HEK293 (cell line): ENCODE results near the gene GRB2.

Experiments
- HOXD13 ChIP-seq: sonication (generic); formaldehyde crosslinking; IDR thresholded peaks from 2 replicates; pipeline ENCODE4 v1.8.0; 2022; ENCODE audit warnings: missing genetic modification reagents, borderline replicate concordance
- MYNN ChIP-seq: fragments of 450-650 bp; formaldehyde crosslinking; IDR thresholded peaks from 2 replicates; pipeline ENCODE4 v1.5.1; 2016; ENCODE audit warnings: missing biosample characterization, missing genetic modification characterization, borderline replicate concordance
- SCRT2 ChIP-seq: fragments of 450-650 bp; formaldehyde crosslinking; IDR thresholded peaks from 2 replicates; pipeline ENCODE4 v1.5.1; 2016; ENCODE audit warnings: missing biosample characterization, missing genetic modification characterization
- TCF7L2 ChIP-seq: IDR thresholded peaks from 2 replicates; pipeline ENCODE4 v1.6.1; 2011; ENCODE audit warnings: low read depth, mild to moderate bottlenecking, inconsistent platforms, low read length, moderate library complexity, borderline replicate concordance
- ZNF211 ChIP-seq: fragments of 450-650 bp; formaldehyde crosslinking; IDR thresholded peaks from 2 replicates; pipeline ENCODE4 v1.5.1; 2016; ENCODE audit warnings: low read depth, missing biosample characterization, missing genetic modification characterization
- ZNF24 ChIP-seq: fragments of 450-650 bp; formaldehyde crosslinking; IDR thresholded peaks from 2 replicates; pipeline ENCODE4 v1.5.1; 2016; ENCODE audit warnings: missing biosample characterization, missing genetic modification characterization
- ZNF777 ChIP-seq: fragments of 450-650 bp; formaldehyde crosslinking; IDR thresholded peaks from 2 replicates; pipeline ENCODE4 v1.5.1; 2017; ENCODE audit warnings: missing biosample characterization, missing genetic modification characterization, borderline replicate concordance
- TF ChIP-seq, protein P1 (sequence below): fragments of 450-650 bp; formaldehyde crosslinking; IDR thresholded peaks from 2 replicates; pipeline ENCODE4 v1.5.1; 2017; ENCODE audit warnings: missing biosample characterization, missing genetic modification characterization
- TF ChIP-seq, protein P2 (sequence below): fragments of 450-650 bp; formaldehyde crosslinking; IDR thresholded peaks from 2 replicates; pipeline ENCODE4 v1.5.1; 2016; ENCODE audit warnings: missing biosample characterization, missing genetic modification characterization

DNA sequence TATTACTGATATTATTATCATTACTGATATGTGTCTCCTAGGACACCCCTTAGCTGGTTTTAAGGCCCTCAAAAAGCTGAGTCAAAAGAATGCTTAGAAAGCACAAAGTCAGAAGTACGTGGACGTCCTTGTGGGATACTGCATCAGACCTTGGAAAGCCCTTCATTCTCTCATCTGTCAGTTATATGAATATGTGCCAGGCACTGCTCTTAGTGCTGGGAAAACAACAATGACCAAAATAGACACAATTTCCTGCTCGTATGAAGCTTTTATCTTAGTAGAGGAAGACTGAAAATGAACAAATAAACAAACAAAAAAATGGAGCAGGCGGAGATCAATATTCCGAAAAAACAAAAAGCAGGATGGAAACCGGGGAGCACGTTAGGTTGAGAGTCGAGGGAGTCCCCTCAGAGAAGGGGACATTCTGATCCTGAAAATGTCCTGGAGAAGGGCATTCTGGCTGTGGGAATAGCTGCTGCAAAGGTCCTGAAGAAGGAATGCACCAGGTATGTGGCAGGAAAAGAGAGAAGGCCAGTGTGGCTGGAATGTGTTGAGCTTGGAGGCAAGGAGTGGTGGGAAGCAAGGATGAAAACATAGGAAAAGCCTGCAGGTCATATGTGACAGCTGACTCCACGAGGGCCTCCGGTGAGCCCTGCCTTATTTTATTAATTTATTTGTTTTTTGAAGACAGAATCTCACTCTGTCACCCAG, 35.4 kb upstream of the GRB2 start:
- TF ChIP-seq TCF7L2 (no peak), HOXD13 (CRISPR knock-in tag) (no peak), SCRT2 (tag by site-specific recombination) (no peak), ZNF777 (tag by site-specific recombination) (no peak), ZNF24 (no peak), MYNN (tag by site-specific recombination) (no peak), ZNF211 (tag by site-specific recombination) (no peak)
- TF ChIP-seq, protein P1, sequence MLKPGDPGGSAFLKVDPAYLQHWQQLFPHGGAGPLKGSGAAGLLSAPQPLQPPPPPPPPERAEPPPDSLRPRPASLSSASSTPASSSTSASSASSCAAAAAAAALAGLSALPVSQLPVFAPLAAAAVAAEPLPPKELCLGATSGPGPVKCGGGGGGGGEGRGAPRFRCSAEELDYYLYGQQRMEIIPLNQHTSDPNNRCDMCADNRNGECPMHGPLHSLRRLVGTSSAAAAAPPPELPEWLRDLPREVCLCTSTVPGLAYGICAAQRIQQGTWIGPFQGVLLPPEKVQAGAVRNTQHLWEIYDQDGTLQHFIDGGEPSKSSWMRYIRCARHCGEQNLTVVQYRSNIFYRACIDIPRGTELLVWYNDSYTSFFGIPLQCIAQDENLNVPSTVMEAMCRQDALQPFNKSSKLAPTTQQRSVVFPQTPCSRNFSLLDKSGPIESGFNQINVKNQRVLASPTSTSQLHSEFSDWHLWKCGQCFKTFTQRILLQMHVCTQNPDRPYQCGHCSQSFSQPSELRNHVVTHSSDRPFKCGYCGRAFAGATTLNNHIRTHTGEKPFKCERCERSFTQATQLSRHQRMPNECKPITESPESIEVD (tag by site-specific recombination) = no peak
- TF ChIP-seq, protein P2, sequence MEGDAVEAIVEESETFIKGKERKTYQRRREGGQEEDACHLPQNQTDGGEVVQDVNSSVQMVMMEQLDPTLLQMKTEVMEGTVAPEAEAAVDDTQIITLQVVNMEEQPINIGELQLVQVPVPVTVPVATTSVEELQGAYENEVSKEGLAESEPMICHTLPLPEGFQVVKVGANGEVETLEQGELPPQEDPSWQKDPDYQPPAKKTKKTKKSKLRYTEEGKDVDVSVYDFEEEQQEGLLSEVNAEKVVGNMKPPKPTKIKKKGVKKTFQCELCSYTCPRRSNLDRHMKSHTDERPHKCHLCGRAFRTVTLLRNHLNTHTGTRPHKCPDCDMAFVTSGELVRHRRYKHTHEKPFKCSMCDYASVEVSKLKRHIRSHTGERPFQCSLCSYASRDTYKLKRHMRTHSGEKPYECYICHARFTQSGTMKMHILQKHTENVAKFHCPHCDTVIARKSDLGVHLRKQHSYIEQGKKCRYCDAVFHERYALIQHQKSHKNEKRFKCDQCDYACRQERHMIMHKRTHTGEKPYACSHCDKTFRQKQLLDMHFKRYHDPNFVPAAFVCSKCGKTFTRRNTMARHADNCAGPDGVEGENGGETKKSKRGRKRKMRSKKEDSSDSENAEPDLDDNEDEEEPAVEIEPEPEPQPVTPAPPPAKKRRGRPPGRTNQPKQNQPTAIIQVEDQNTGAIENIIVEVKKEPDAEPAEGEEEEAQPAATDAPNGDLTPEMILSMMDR (tag by site-specific recombination) = no peak
